Neural cell (in vitro differentiated cells): ENCODE data around the gene SAA1.

Source experiments
- RAD21 ChIP-seq: fragments of 450-650 bp; conservative IDR thresholded peaks from 2 replicates; pipeline ENCODE4 v1.6.1; 2014; ENCODE audit warnings: antibody characterized with exemption, mild to moderate bottlenecking, moderate library complexity
- TF ChIP-seq, protein P1 (sequence below): fragments of 450-650 bp; IDR thresholded peaks from 2 replicates; pipeline ENCODE4 v1.5.1; 2014; ENCODE audit warnings: antibody characterized with exemption, mild to moderate bottlenecking, moderate library complexity; ENCODE audit not compliant: poor library complexity, severe bottlenecking

DNA sequence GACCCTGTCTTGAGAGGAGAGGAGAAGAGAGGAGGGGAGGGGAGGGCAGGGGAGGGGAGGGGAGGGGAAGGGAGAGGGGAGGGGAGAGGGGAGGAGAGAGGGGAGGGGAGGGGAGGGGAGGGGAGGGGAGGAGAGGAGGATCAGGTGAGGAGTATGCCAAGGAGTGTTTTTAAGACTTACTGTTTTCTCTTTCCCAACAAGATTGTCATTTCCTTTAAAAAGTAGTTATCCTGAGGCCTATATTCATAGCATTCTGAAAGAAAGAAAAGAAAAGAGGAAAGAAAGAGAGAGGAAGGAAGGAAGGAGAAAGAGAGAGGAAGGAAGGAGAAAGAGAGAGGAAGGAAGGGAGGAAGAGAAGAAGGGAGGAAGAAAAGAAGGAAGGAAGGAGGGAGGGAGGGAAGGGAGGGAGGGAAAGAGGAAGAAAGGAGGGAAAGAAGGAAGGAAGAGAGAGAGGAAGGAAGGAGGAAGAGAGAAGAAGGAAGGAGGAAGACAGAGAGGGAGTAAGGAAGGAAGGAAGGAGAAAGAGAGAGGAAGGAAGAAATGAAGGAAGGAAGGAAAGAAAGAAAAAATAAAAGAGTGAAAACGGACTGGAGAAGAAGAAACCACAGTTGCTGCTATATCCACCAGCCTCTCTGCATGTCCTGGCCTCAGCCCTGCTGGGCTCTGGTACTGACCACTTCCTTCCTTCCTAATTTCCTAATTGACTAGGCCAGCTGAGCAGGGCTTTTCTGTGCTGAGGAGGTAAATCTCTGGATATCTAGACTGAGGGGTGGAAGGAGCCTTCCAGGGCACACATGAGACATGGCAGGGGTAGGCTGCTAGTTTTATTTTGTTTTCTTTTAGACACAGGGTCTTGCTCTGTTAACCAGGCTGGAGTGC is 1.1 kb upstream of the SAA1 start:
- no peak for TF ChIP-seq RAD21
- TF ChIP-seq, protein P1, sequence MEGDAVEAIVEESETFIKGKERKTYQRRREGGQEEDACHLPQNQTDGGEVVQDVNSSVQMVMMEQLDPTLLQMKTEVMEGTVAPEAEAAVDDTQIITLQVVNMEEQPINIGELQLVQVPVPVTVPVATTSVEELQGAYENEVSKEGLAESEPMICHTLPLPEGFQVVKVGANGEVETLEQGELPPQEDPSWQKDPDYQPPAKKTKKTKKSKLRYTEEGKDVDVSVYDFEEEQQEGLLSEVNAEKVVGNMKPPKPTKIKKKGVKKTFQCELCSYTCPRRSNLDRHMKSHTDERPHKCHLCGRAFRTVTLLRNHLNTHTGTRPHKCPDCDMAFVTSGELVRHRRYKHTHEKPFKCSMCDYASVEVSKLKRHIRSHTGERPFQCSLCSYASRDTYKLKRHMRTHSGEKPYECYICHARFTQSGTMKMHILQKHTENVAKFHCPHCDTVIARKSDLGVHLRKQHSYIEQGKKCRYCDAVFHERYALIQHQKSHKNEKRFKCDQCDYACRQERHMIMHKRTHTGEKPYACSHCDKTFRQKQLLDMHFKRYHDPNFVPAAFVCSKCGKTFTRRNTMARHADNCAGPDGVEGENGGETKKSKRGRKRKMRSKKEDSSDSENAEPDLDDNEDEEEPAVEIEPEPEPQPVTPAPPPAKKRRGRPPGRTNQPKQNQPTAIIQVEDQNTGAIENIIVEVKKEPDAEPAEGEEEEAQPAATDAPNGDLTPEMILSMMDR = no peak
